Neural cell (in vitro differentiated cells): Measurements from ENCODE around the gene FHIT. TPM values are rescaled to one million over a fixed set of nuclear protein-coding genes. Genes with fewer than 3 reads are reported as not detected.

Experiments used
- H2AFZ ChIP-seq: fragments of 200-600, 300-800 bp; sonication (generic), shearing (Covaris generic); 2 replicates; pipeline ENCODE4 v1.6.0; 2014; ENCODE audit warnings: low read depth, mild to moderate bottlenecking, antibody characterized with exemption, low read length, moderate library complexity
- H3F3A ChIP-seq: fragments of 200-600 bp; shearing (Covaris generic); 2 replicates; pipeline ENCODE4 v1.6.1; 2016; ENCODE audit warnings: mild to moderate bottlenecking, moderate library complexity, mixed read lengths, antibody characterized with exemption, low read length; ENCODE audit not compliant: insufficient read depth, poor library complexity, severe bottlenecking
- H3K27ac ChIP-seq: fragments of 200-600, 300-800 bp; sonication (generic), shearing (Covaris generic); 2 replicates; pipeline ENCODE4 v1.5.1; 2014; ENCODE audit warnings: mild to moderate bottlenecking, low read length, moderate library complexity
- H3K27me3 ChIP-seq: fragments of 300-800, 200-600 bp; sonication (generic), shearing (Covaris generic); 2 replicates; pipeline ENCODE4 v1.6.0; 2014; ENCODE audit warnings: mild to moderate bottlenecking, low read depth, low read length, moderate library complexity; ENCODE audit not compliant: insufficient read depth
- H3K36me3 ChIP-seq: fragments of 300-800, 200-600 bp; sonication (generic), shearing (Covaris generic); 2 replicates; pipeline ENCODE4 v1.5.1; 2014; ENCODE audit warnings: mild to moderate bottlenecking, antibody characterized with exemption, low read length, moderate library complexity; ENCODE audit not compliant: insufficient read depth
- H3K4me2 ChIP-seq: fragments of 300-800, 200-600 bp; sonication (generic), shearing (Covaris generic); 2 replicates; pipeline ENCODE4 v1.6.0; 2014; ENCODE audit warnings: mild to moderate bottlenecking, low read length
- H3K4me3 ChIP-seq: fragments of 300-800, 200-600 bp; sonication (generic), shearing (Covaris generic); 2 replicates; pipeline ENCODE4 v1.5.1; 2014; ENCODE audit warnings: mild to moderate bottlenecking, low read length, moderate library complexity
- H3K79me2 ChIP-seq: fragments of 200-600 bp; shearing (Covaris generic); replicated peaks from 2 replicates; pipeline ENCODE4 v1.6.0; 2014; ENCODE audit warnings: mild to moderate bottlenecking, low read length, moderate library complexity; ENCODE audit not compliant: insufficient read depth
- H3K9ac ChIP-seq: fragments of 300-800, 200-600 bp; sonication (generic), shearing (Covaris generic); 2 replicates; pipeline ENCODE4 v1.6.1; 2016; ENCODE audit warnings: mild to moderate bottlenecking, low read length, mixed read lengths
- H3K9me2 ChIP-seq: fragments of 200-600 bp; shearing (Covaris generic); 2 replicates; pipeline ENCODE4 v1.6.1; 2016; ENCODE audit warnings: mild to moderate bottlenecking, low read length, mixed read lengths; ENCODE audit not compliant: insufficient read depth
- H3K9me3 ChIP-seq: fragments of 200-600, 300-800 bp; sonication (generic), shearing (Covaris generic); 2 replicates; pipeline ENCODE4 v1.6.1; 2016; ENCODE audit warnings: mild to moderate bottlenecking, mixed run types, low read length, moderate library complexity, mixed read lengths
- H4K20me1 ChIP-seq: fragments of 200-600 bp; shearing (Covaris generic); 2 replicates; pipeline ENCODE4 v1.6.1; 2016; ENCODE audit warnings: mild to moderate bottlenecking, mixed run types; ENCODE audit not compliant: insufficient read depth
- EP300 ChIP-seq: fragments of 450-650 bp; conservative IDR thresholded peaks from 2 replicates; pipeline ENCODE4 v1.6.1; 2014; ENCODE audit warnings: antibody characterized with exemption, mild to moderate bottlenecking, moderate library complexity; ENCODE audit not compliant: poor library complexity, severe bottlenecking
- EZH2 ChIP-seq: fragments of 200-600, 300-800 bp; shearing (Covaris generic), sonication (generic); IDR thresholded peaks from 2 replicates; pipeline ENCODE4 v1.6.1; 2014; ENCODE audit warnings: antibody characterized with exemption, low read length, borderline replicate concordance, mild to moderate bottlenecking; ENCODE audit not compliant: insufficient read depth, poor library complexity, severe bottlenecking
- MXI1 ChIP-seq: fragments of 450-650 bp; conservative IDR thresholded peaks from 2 replicates; pipeline ENCODE4 v1.6.1; 2014; ENCODE audit warnings: antibody characterized with exemption, mild to moderate bottlenecking; ENCODE audit not compliant: poor library complexity, severe bottlenecking
- POLR2AphosphoS5 ChIP-seq: IDR thresholded peaks from 2 replicates; pipeline ENCODE4 v1.6.1; 2012
- RAD21 ChIP-seq: fragments of 450-650 bp; conservative IDR thresholded peaks from 2 replicates; pipeline ENCODE4 v1.6.1; 2014; ENCODE audit warnings: antibody characterized with exemption, mild to moderate bottlenecking, moderate library complexity
- SMC3 ChIP-seq: fragments of 450-650 bp; conservative IDR thresholded peaks from 2 replicates; pipeline ENCODE4 v1.6.1; 2014; ENCODE audit warnings: antibody characterized with exemption, mild to moderate bottlenecking, moderate library complexity; ENCODE audit not compliant: poor library complexity
- TAF1 ChIP-seq: IDR thresholded peaks from 2 replicates; pipeline ENCODE4 v1.6.1; 2012; ENCODE audit warnings: low read depth
- polyA plus RNA-seq: library from polyadenylated mRNA; depleted of rRNA; stranded (reverse); fragments of >200 nt; gene quantifications from 2 replicates; pipeline ENCODE4 v1.2.3, GENCODE V29; 2014
- TF ChIP-seq, protein P1 (sequence below): fragments of 450-650 bp; IDR thresholded peaks from 2 replicates; pipeline ENCODE4 v1.5.1; 2014; ENCODE audit warnings: antibody characterized with exemption, mild to moderate bottlenecking, moderate library complexity; ENCODE audit not compliant: poor library complexity, severe bottlenecking
- TF ChIP-seq, protein P2 (sequence below): IDR thresholded peaks from 2 replicates; pipeline ENCODE4 v1.6.1; 2012; ENCODE audit warnings: borderline replicate concordance

The FHIT gene
- polyA plus RNA-seq, 1 donor from 2014 or later = not detected

DNA sequence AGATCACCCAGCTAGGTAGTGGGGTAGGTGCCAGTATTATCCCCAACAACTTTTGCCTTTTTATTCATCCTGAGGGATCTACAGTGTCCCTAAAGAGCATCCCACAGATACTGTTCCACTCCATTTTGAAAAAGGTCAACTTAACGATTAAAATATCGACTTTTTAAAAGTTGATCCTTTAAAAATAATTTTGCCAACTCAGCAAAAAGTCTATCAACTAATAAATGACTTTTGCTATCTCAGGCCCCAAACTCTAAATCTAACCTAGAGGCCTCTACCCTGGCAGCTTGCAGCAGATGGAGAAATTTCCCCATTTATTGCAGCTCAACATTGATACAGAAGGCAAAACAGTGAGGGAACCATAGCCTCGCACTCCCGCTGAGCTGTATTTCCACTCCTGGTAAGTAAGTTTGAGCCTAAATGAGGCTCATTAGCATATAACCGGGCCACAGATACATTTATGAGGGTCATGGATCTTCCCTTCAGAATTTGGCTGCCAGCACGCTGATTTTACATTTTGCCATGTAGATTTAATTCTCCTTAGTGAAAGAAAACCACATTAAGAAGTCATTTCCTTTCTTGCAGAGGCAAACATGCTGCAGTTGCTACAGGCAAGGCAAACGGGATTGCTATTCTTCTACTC, 1497.3 kb downstream of the FHIT start:
- TF ChIP-seq SMC3 = no peak
- no peak for TF ChIP-seq RAD21
- TF ChIP-seq MXI1 = no peak
- no peak for TF ChIP-seq EZH2
- TF ChIP-seq TAF1 = no peak
- TF ChIP-seq, protein P1, sequence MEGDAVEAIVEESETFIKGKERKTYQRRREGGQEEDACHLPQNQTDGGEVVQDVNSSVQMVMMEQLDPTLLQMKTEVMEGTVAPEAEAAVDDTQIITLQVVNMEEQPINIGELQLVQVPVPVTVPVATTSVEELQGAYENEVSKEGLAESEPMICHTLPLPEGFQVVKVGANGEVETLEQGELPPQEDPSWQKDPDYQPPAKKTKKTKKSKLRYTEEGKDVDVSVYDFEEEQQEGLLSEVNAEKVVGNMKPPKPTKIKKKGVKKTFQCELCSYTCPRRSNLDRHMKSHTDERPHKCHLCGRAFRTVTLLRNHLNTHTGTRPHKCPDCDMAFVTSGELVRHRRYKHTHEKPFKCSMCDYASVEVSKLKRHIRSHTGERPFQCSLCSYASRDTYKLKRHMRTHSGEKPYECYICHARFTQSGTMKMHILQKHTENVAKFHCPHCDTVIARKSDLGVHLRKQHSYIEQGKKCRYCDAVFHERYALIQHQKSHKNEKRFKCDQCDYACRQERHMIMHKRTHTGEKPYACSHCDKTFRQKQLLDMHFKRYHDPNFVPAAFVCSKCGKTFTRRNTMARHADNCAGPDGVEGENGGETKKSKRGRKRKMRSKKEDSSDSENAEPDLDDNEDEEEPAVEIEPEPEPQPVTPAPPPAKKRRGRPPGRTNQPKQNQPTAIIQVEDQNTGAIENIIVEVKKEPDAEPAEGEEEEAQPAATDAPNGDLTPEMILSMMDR = no peak
- no peak for TF ChIP-seq POLR2AphosphoS5
- no peak for TF ChIP-seq EP300
- TF ChIP-seq, protein P2, sequence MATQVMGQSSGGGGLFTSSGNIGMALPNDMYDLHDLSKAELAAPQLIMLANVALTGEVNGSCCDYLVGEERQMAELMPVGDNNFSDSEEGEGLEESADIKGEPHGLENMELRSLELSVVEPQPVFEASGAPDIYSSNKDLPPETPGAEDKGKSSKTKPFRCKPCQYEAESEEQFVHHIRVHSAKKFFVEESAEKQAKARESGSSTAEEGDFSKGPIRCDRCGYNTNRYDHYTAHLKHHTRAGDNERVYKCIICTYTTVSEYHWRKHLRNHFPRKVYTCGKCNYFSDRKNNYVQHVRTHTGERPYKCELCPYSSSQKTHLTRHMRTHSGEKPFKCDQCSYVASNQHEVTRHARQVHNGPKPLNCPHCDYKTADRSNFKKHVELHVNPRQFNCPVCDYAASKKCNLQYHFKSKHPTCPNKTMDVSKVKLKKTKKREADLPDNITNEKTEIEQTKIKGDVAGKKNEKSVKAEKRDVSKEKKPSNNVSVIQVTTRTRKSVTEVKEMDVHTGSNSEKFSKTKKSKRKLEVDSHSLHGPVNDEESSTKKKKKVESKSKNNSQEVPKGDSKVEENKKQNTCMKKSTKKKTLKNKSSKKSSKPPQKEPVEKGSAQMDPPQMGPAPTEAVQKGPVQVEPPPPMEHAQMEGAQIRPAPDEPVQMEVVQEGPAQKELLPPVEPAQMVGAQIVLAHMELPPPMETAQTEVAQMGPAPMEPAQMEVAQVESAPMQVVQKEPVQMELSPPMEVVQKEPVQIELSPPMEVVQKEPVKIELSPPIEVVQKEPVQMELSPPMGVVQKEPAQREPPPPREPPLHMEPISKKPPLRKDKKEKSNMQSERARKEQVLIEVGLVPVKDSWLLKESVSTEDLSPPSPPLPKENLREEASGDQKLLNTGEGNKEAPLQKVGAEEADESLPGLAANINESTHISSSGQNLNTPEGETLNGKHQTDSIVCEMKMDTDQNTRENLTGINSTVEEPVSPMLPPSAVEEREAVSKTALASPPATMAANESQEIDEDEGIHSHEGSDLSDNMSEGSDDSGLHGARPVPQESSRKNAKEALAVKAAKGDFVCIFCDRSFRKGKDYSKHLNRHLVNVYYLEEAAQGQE = no peak
- H3K36me3 ChIP-seq = no peaks in the 10 kb centered on the region
- no peaks in the 10 kb centered on the region for H3K9me2 ChIP-seq
- no peaks in the 10 kb centered on the region for H3F3A ChIP-seq
- H4K20me1 ChIP-seq = no peaks in the 10 kb centered on the region
- no peak overlapping the region for H2AFZ ChIP-seq
- H3K4me3 ChIP-seq = no peak overlapping the region
- H3K79me2 ChIP-seq = no peaks in the 10 kb centered on the region
- H3K9me3 ChIP-seq = no peaks in the 10 kb centered on the region
- H3K27me3 ChIP-seq = no peaks in the 10 kb centered on the region
- H3K27ac ChIP-seq = no peak overlapping the region
- H3K9ac ChIP-seq = no peak overlapping the region
- no peak overlapping the region for H3K4me2 ChIP-seq

DNA sequence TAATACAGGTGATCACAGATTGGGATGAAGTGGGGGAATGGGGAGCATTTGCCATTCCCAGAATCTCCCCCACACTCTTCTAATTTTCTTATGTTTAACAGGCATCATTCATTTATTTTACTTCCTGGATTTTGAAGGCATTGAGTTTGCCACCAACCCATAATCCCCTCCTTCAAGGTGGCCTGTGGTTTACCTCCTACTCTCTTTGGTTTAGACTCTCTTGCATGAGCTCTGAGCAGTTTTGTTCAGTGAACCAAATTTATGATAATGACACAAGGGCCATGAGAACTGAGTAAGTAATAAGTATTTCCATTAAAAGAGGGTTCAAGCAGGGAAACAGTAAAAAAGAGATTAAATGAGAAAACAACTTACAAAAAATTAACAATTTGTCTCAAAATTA, 1498.3 kb downstream of the FHIT start:
- no peak overlapping the region for H2AFZ ChIP-seq
- no peak for TF ChIP-seq POLR2AphosphoS5
- no peak for TF ChIP-seq RAD21
- no peak for TF ChIP-seq MXI1
- TF ChIP-seq, protein P1 = no peak
- TF ChIP-seq EZH2 = no peak
- no peak for TF ChIP-seq TAF1
- no peak for TF ChIP-seq SMC3
- TF ChIP-seq EP300 = no peak
- TF ChIP-seq, protein P2 = no peak
- H3K4me3 ChIP-seq = no peak overlapping the region
- H3K27ac ChIP-seq = no peak overlapping the region
- no peaks in the 10 kb centered on the region for H3K9me2 ChIP-seq
- no peaks in the 10 kb centered on the region for H3K79me2 ChIP-seq
- no peak overlapping the region for H3K9ac ChIP-seq
- H3K27me3 ChIP-seq = no peaks in the 10 kb centered on the region
- H3K9me3 ChIP-seq = no peaks in the 10 kb centered on the region
- no peaks in the 10 kb centered on the region for H3F3A ChIP-seq
- no peak overlapping the region for H3K4me2 ChIP-seq
- no peaks in the 10 kb centered on the region for H4K20me1 ChIP-seq
- no peaks in the 10 kb centered on the region for H3K36me3 ChIP-seq
